Subcutaneous preadipocyte (primary cell): Measurements from ENCODE around the gene ITSN1. TPM values are rescaled to one million over a fixed set of nuclear protein-coding genes. Genes with fewer than 3 reads are reported as not detected.

Experiments used
- total RNA-seq: library from RNA; depleted of rRNA; stranded (reverse); fragments of >200 nt; gene quantifications from 2 replicates; pipeline ENCODE4 v1.2.3, GENCODE V29; 2012

ITSN1 gene
- total RNA-seq: 26.5 and 44.2 TPM in 2 replicates

DNA sequence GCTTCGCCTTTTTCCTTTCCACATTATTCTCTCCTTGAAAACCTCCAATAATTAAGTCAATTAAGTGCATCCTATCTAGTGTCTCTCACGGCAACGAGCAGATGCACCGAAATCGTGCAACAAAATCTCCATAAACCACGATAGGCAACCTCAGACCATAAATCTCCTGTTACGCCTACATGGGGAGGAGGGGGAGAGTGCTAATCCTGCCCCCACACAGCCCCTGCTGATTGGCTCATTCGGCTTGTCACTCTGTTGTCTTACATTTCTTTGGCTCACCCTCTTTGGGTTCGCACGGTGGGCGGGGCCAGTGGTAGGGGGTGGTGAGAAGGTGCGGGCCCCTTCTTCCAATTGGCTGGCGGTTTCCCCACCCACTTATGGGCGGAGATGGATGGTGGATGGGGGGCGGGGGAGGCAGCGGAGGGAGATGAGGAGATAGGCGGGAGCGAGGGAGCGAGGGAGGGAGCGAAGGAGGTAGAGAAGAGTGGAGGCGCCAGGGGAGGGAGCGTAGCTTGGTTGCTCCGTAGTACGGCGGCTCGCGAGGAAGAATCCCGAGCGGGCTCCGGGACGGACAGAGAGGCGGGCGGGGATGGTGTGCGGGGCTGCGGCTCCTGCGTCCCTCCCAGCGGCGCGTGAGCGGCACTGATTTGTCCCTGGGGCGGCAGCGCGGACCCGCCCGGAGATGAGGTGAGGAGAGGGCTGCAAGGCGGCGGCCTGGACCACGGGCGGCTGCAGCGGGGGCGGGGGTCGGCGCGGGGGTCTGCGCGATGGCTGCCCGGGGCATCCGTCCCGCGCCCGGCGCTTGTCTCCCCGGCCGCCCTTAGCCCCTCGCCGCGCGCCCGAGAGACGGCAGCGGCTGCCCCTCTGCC, at the start of gene ITSN1:
TSS of gene ITSN1 (plus strand) at position 475 of the 869 bp plus-strand sequence. CDS start 76,328 bp downstream, outside the sequence.

DNA sequence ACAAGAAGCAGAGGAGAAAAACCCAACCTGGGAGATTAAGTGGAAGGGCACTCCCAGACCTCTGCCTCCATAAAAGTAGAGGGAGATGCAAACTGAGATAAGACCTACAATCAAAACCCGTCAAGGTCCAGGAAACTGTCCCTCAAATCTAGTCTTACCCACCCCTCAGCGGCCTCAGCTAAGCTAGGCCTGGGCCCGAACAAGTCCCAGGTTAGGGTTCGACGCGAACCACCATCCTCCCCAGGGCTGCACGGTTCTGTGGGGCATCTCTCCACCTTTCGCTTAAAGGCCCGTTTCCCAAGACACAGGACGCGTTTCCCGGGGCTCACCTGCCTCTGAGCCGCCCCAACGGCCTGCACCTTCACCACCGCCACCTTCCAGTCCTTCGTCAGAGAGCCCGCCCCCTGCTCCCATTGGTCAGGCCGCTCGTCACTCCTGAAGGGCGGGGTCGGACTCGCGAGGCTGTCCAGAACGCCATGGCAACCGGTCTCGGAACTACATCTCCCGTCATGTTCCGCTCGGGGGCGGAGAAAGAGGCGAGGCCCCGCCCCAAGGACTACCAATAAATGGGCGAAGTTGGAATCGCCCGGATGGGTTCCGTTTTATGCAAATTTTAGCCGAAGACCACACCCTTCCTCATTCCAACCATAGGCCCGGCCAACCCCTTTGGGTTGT, 812 bp upstream of the ITSN1 start, which contains the start of gene CRYZL1:
TSS of gene CRYZL1 (minus strand) at position 390 of the 675 bp plus-strand sequence. CDS start 10,190 bp downstream, outside the sequence.

DNA sequence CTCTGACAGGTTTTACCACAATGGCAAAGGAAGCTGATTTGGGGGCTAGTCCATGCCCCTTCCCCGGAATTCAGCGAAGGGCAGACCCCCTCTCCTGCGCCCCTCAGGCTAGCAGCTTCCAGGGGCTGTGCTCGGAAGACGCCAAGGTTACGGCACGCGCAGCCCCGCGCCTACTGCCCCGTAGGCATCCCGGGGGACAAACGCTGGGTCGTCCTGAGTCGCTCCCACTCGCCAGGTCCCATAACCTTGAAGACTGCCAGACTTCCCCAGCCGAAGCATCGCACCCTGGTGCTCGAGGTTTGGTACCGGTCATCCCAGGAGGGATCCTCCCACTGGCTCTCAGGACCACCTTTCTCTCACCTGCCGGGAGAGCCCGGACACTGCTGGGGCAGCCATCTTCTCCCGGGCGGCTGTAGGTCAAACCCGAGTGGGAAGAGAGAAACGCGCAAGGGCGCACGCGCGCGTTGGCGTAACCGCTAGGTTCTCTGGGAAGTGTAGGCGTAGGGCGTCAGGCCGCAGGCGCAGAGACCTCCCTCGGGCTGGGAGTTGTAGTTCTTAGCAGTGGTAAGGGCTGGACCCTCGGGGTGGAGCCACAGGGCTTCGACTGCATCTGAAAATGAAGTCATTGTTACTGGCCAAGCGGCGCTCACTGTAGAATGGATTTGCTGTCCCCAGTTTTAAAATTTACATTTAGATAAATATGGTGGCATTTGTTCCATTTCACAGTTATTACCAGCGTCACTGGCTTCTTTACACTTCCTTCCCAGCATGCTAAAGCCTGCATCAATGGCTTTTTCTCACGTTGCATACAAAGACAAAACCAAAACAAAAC, 273.3 kb downstream of the ITSN1 start, which contains the start of gene ATP5PO:
TSS of gene ATP5PO (minus strand) at position 437 of the 832 bp plus-strand sequence. CDS start at position 396, 41 bp downstream.

Other genes with a start within 250 kb of the ITSN1 start
- gene IFNGR2, start 239.1 kb upstream of the ITSN1 start, total RNA-seq: 54.4 and 72.9 TPM in 2 replicates
- 19.5 and 19.7 TPM in 2 replicates for gene TMEM50B, start 162.5 kb upstream of the ITSN1 start, total RNA-seq
- 0.39 and 0.73 TPM in 2 replicates for gene DNAJC28, start 150.8 kb upstream of the ITSN1 start, total RNA-seq
- gene GART, start 100.4 kb upstream of the ITSN1 start, total RNA-seq: 94.1 and 169 TPM in 2 replicates
- gene SON, start 99.5 kb upstream of the ITSN1 start, total RNA-seq: 87.8 and 115 TPM in 2 replicates
- gene DONSON, start 53.8 kb upstream of the ITSN1 start, total RNA-seq: 18.4 and 37.3 TPM in 2 replicates
- 15.1 and 18.0 TPM in 2 replicates for gene CRYZL1, start 760 bp upstream of the ITSN1 start, total RNA-seq